Osteocyte (in vitro differentiated cells): ENCODE data around the gene PLEKHG7. TPM values are rescaled to one million over a fixed set of nuclear protein-coding genes. Genes with fewer than 3 reads are reported as not detected.

Source experiments
- DNase-seq: peaks from one replicate; pipeline ENCODE4 v3.0.0; 2021; ENCODE audit warnings: mixed read lengths; ENCODE audit not compliant: unreplicated experiment; ENCODE audit errors: extremely low spot score
- H3K27ac Mint-ChIP-seq: one replicate; pipeline ENCODE4 v1.8.0; 2021; ENCODE audit warnings: mild to moderate bottlenecking, mixed read lengths; ENCODE audit not compliant: unreplicated experiment
- H3K27me3 Mint-ChIP-seq: one replicate; pipeline ENCODE4 v1.8.0; 2021; ENCODE audit warnings: mixed read lengths; ENCODE audit not compliant: unreplicated experiment
- H3K36me3 Mint-ChIP-seq: one replicate; pipeline ENCODE4 v1.8.0; 2021; ENCODE audit warnings: mixed read lengths; ENCODE audit not compliant: unreplicated experiment
- H3K4me1 Mint-ChIP-seq: one replicate; pipeline ENCODE4 v1.8.0; 2021; ENCODE audit warnings: mixed read lengths; ENCODE audit not compliant: unreplicated experiment
- H3K4me3 Mint-ChIP-seq: one replicate; pipeline ENCODE4 v1.8.0; 2021; ENCODE audit warnings: mild to moderate bottlenecking, moderate library complexity, mixed read lengths; ENCODE audit not compliant: unreplicated experiment
- H3K9me3 Mint-ChIP-seq: one replicate; pipeline ENCODE4 v1.8.0; 2021; ENCODE audit warnings: mixed read lengths; ENCODE audit not compliant: unreplicated experiment
- total RNA-seq: library from RNA; stranded (reverse); gene quantifications from 2 replicates; pipeline ENCODE4 v1.2.1, GENCODE V29; 2021
- TF ChIP-seq, protein P1 (sequence below): fragments of 200-600 bp; sonication (generic); IDR thresholded peaks from 2 replicates; pipeline ENCODE4 v1.5.0; 2021; ENCODE audit warnings: antibody characterized with exemption, mild to moderate bottlenecking, moderate library complexity

PLEKHG7 gene
- total RNA-seq, 1 donor from 2014 or later, result not detected

DNA sequence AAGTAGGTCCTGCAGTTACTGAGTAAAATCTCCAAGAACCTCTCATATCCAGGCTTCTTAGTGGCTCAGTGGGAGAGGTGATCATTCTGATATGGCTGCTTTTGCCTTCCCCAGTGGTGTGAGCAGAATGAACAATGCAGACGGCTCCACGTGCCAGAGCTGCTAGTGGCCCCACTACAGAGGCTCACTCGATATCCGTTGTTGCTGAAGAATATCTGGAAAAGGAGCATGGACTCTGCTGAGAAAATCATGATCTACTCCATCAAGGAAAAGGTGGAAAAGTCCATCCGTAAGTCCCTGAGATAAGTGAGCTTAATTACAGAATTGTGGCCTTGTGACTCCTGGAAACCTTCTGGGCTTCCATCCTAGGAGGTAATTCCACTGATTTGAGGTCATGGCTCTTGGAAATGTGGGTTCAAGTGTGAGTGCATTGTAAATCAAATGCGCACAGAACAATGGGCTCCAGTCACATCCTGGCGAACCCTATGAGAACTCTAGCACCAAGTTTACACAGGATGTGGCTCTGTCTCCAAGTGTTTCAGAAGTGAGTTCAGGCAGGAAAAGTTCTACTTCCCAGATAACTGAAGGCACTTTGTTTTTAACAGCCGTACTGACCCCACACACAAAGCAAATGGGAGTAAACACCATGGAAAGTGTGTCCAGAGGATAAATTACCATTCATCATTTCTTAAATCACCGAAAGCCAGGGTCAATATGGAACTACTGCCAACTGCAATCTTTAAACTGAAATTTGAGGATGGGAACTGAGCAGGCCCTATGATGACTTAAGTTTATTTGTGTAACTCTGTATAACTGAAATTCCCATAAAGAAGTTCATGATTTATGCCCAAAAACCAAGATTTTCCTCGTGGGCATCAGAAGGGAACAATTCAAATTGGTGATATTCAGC lies 51.4 kb downstream of the PLEKHG7 start:
- no peaks in the 10 kb centered on the region for H3K36me3 Mint-ChIP-seq
- peaks cover 6% of the 10 kb centered on the region for H3K9me3 Mint-ChIP-seq
- no peak for DNase-seq
- H3K27ac Mint-ChIP-seq, result no peak overlapping the region
- H3K27me3 Mint-ChIP-seq, result no peaks in the 10 kb centered on the region
- TF ChIP-seq, protein P1, sequence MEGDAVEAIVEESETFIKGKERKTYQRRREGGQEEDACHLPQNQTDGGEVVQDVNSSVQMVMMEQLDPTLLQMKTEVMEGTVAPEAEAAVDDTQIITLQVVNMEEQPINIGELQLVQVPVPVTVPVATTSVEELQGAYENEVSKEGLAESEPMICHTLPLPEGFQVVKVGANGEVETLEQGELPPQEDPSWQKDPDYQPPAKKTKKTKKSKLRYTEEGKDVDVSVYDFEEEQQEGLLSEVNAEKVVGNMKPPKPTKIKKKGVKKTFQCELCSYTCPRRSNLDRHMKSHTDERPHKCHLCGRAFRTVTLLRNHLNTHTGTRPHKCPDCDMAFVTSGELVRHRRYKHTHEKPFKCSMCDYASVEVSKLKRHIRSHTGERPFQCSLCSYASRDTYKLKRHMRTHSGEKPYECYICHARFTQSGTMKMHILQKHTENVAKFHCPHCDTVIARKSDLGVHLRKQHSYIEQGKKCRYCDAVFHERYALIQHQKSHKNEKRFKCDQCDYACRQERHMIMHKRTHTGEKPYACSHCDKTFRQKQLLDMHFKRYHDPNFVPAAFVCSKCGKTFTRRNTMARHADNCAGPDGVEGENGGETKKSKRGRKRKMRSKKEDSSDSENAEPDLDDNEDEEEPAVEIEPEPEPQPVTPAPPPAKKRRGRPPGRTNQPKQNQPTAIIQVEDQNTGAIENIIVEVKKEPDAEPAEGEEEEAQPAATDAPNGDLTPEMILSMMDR, result no peak
- H3K4me1 Mint-ChIP-seq, result no peaks in the 10 kb centered on the region
- H3K4me3 Mint-ChIP-seq, result no peak overlapping the region

DNA sequence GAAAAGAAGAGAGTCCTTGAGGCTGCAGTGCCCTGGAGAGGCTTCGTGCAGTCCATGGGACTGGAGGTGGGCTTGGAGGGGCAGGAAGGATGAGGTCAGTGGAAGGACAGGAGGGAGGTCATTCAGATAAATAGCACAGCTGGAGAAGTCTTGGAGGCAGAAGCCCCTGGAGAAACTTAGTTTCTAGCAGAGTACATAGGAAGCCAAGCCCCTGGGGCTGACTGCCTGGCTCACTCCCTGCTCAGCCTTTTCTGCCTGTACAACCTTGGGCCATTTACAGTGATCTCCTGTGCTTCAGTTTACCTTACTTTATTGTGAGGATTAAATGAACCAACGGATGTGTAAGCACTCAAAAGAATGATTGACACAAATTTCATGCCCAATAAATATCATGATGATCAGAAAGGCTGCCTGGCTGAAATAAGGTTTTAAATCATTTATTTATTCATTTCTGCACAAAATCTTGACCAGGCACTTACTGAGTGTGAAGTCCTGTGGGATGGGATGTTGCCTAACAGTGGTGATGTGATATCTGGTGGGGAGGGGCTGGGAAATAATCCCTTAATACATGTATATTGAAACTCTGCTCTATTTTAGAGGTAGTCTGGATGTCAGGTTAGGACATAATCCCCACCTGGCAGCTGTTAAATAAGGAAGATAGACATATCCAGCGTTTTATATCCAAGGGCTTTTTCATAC lies 54.3 kb downstream of the PLEKHG7 start:
- H3K27ac Mint-ChIP-seq, result no peak overlapping the region
- H3K9me3 Mint-ChIP-seq, result peaks cover 6% of the 10 kb centered on the region
- H3K36me3 Mint-ChIP-seq, result no peaks in the 10 kb centered on the region

DNA sequence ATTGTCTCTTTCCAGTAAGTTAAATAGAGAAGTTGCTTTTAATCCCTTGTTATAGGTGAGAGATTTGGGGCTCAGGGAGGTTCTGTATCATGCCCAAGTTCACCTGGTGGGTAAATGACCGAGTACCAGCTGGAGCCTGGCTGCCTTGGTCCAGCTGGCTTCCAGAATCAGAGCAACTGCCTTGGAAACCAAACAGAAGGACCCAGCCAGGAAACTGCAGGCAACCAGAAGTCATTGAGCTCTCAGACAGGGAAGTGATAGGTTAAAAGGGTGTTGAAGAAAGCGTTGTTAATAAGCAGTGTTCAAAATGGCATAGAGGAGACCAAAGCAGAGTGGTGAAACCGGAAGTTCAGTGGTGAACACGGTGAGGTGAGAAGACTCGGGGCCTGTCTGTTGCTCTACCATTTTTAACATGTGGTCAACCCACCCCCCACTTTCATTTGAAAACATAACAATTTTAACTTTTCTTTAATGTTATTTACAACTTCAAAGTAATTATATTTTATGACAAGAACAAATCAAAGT lies 54.9 kb downstream of the PLEKHG7 start:
- no peak overlapping the region for H3K27ac Mint-ChIP-seq
- H3K4me1 Mint-ChIP-seq, result no peaks in the 10 kb centered on the region
- H3K36me3 Mint-ChIP-seq, result no peaks in the 10 kb centered on the region
- no peak for DNase-seq
- TF ChIP-seq, protein P1, result no peak
- peaks cover 6% of the 10 kb centered on the region for H3K9me3 Mint-ChIP-seq
- no peak overlapping the region for H3K4me3 Mint-ChIP-seq
- no peaks in the 10 kb centered on the region for H3K27me3 Mint-ChIP-seq

More for the DNA sequence above, 54.3 kb downstream of the PLEKHG7 start:
- no peak overlapping the region for H3K4me3 Mint-ChIP-seq
- H3K27me3 Mint-ChIP-seq, result no peaks in the 10 kb centered on the region
- DNase-seq, result no peak
- TF ChIP-seq, protein P1, result no peak
- no peaks in the 10 kb centered on the region for H3K4me1 Mint-ChIP-seq

DNA sequence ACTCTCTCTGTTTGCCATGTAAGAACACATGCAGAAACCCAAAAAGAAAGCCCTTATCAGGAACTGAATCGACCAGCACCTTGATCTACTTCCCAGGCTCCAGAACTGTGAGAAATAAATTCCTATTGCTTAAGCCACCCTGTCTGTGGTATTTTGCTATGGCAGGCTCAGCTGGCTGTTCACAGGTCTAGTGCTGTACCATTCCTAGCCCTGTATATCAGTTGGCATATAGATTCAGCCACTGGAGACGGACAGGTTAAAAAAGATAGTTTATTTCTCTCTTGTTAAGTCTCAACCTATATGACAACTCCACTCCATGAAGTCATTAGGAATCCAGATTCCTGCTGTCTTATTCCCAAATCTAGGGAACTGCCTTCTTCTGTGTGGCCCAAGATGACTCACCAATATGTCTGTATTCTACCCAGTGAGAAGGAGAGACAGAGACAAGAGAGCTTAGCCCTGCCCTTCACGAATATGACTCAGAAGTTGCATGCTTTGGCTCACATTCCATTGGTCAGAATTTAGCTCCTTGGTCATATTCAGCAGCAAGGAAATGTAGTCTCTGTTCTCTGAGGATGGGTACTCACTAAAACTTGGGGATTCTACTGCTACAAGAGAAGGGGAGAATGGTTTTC lies 57.0 kb downstream of the PLEKHG7 start:
- Mint-ChIP-seq H3K4me1 (no peaks in the 10 kb centered on the region), H3K36me3 (no peaks in the 10 kb centered on the region), H3K4me3 (no peak overlapping the region), H3K9me3 (no peaks in the 10 kb centered on the region), H3K27ac (no peak overlapping the region), H3K27me3 (no peaks in the 10 kb centered on the region)
- DNase-seq, result no peak
- TF ChIP-seq, protein P1, result no peak
